H9 (cell line): ENCODE measurements around the gene TSKU. TPM values are rescaled to one million over a fixed set of nuclear protein-coding genes. Genes with fewer than 3 reads are reported as not detected.

Source experiments
- DNase-seq: peaks from one replicate; pipeline ENCODE4 v3.0.0-alpha.2; 2017
- H2AFZ ChIP-seq: one replicate; pipeline ENCODE4 v1.6.1; 2013; ENCODE audit warnings: mild to moderate bottlenecking, low read length, control low read depth, moderate library complexity
- H2AK5ac ChIP-seq: 2 replicates; pipeline ENCODE4 v1.6.1; 2013; ENCODE audit warnings: low read length, control low read depth, mixed read lengths; ENCODE audit not compliant: insufficient read length
- H2BK120ac ChIP-seq: one replicate; pipeline ENCODE4 v1.6.1; 2013; ENCODE audit warnings: low read depth, mild to moderate bottlenecking, low read length, control low read depth, inconsistent platforms; ENCODE audit not compliant: poor library complexity, severe bottlenecking
- H2BK12ac ChIP-seq: 2 replicates; pipeline ENCODE4 v1.6.1; 2013; ENCODE audit warnings: low read length, control low read depth, mixed read lengths, low read depth; ENCODE audit not compliant: insufficient read length
- H2BK15ac ChIP-seq: 2 replicates; pipeline ENCODE4 v1.6.1; 2013; ENCODE audit warnings: low read depth, low read length, control low read depth
- H2BK20ac ChIP-seq: one replicate; pipeline ENCODE4 v1.6.1; 2013; ENCODE audit warnings: low read depth, mild to moderate bottlenecking, low read length, control low read depth, inconsistent platforms; ENCODE audit not compliant: poor library complexity, severe bottlenecking
- H2BK5ac ChIP-seq: 2 replicates; pipeline ENCODE4 v1.6.1; 2013; ENCODE audit warnings: low read length, control low read depth, mixed read lengths; ENCODE audit not compliant: insufficient read length
- H3K14ac ChIP-seq: 2 replicates; pipeline ENCODE4 v1.6.1; 2013; ENCODE audit warnings: low read length, control low read depth; ENCODE audit not compliant: insufficient read depth
- H3K18ac ChIP-seq: 2 replicates; pipeline ENCODE4 v1.6.1; 2013; ENCODE audit warnings: low read depth, mild to moderate bottlenecking, mixed read lengths, low read length, control low read depth; ENCODE audit not compliant: insufficient read length
- H3K23ac ChIP-seq: 2 replicates; pipeline ENCODE4 v1.6.1; 2013; ENCODE audit warnings: low read length, control low read depth, mixed read lengths, low read depth; ENCODE audit not compliant: insufficient read length
- H3K23me2 ChIP-seq: 2 replicates; pipeline ENCODE4 v1.6.1; 2013; ENCODE audit warnings: low read depth, mild to moderate bottlenecking, mixed read lengths, low read length, control low read depth; ENCODE audit not compliant: insufficient read length, poor library complexity, severe bottlenecking
- H3K27ac ChIP-seq: 2 replicates; pipeline ENCODE4 v1.5.1; 2013; ENCODE audit warnings: low read length, control low read depth, mixed read lengths, low read depth; ENCODE audit not compliant: insufficient read length
- H3K27me3 ChIP-seq: 2 replicates; pipeline ENCODE4 v1.6.1; 2013; ENCODE audit warnings: low read length, control low read depth, inconsistent platforms; ENCODE audit not compliant: insufficient read depth
- H3K4ac ChIP-seq: 2 replicates; pipeline ENCODE4 v1.6.1; 2013; ENCODE audit warnings: low read depth, mild to moderate bottlenecking, control low read depth, inconsistent platforms, low read length, moderate library complexity
- H3K4me1 ChIP-seq: 2 replicates; pipeline ENCODE4 v1.6.1; 2013; ENCODE audit warnings: low read length, control low read depth, inconsistent platforms; ENCODE audit not compliant: insufficient read depth
- H3K4me2 ChIP-seq: 2 replicates; pipeline ENCODE4 v1.6.1; 2013; ENCODE audit warnings: low read length, control low read depth, mixed read lengths; ENCODE audit not compliant: insufficient read length, insufficient read depth
- H3K56ac ChIP-seq: 2 replicates; pipeline ENCODE4 v1.6.1; 2013; ENCODE audit warnings: low read depth, mild to moderate bottlenecking, mixed read lengths, low read length, control low read depth; ENCODE audit not compliant: insufficient read length
- H3K79me1 ChIP-seq: 2 replicates; pipeline ENCODE4 v1.6.1; 2013; ENCODE audit warnings: low read depth, mild to moderate bottlenecking, moderate library complexity, low read length, control low read depth, inconsistent platforms; ENCODE audit not compliant: insufficient read depth, poor library complexity, severe bottlenecking
- H3K79me2 ChIP-seq: 2 replicates; pipeline ENCODE4 v1.6.1; 2013; ENCODE audit warnings: low read length, control low read depth, inconsistent platforms; ENCODE audit not compliant: insufficient read depth
- H3K9ac ChIP-seq: 2 replicates; pipeline ENCODE4 v1.6.1; 2013; ENCODE audit warnings: low read length, control low read depth, mixed read lengths; ENCODE audit not compliant: insufficient read length; ENCODE audit errors: extremely low read depth
- H3K9me3 ChIP-seq: one replicate; pipeline ENCODE4 v1.6.1; 2013; ENCODE audit warnings: low read depth, low read length, inconsistent platforms; ENCODE audit not compliant: control insufficient read depth
- H3T11ph ChIP-seq: one replicate; pipeline ENCODE4 v1.6.1; 2013; ENCODE audit warnings: mild to moderate bottlenecking, low read length, control low read depth, inconsistent platforms
- H4K20me1 ChIP-seq: one replicate; pipeline ENCODE4 v1.6.1; 2013; ENCODE audit not compliant: control insufficient read depth, insufficient read length, insufficient read depth
- H4K5ac ChIP-seq: 2 replicates; pipeline ENCODE4 v1.6.1; 2013; ENCODE audit warnings: low read depth, mild to moderate bottlenecking, mixed read lengths, low read length, control low read depth; ENCODE audit not compliant: insufficient read length
- H4K8ac ChIP-seq: replicated peaks from 2 replicates; pipeline ENCODE4 v1.6.1; 2013; ENCODE audit warnings: low read length, control low read depth, mixed read lengths, low read depth; ENCODE audit not compliant: insufficient read length
- H4K91ac ChIP-seq: 2 replicates; pipeline ENCODE4 v1.6.1; 2013; ENCODE audit warnings: low read depth, mild to moderate bottlenecking, moderate library complexity, mixed read lengths, low read length, control low read depth; ENCODE audit not compliant: insufficient read length
- H3K27ac Mint-ChIP-seq, 3 experiments: 2 replicates in 2 of 3; 3 replicates in 1 of 3; pipeline ENCODE4 v1.8.0; 2020 to 2021; ENCODE audit warnings: mixed read lengths in 3 of 3, mild to moderate bottlenecking in 1 of 3, moderate library complexity in 1 of 3
- H3K27me3 Mint-ChIP-seq: 2 replicates; pipeline ENCODE4 v1.8.0; 2021; ENCODE audit warnings: low read depth, mild to moderate bottlenecking, moderate library complexity, mixed read lengths
- H3K36me3 Mint-ChIP-seq, 3 experiments: 2 replicates in 2 of 3; 3 replicates in 1 of 3; pipeline ENCODE4 v1.8.0; 2020 to 2021; ENCODE audit warnings: low read depth in 3 of 3, mixed read lengths in 3 of 3; ENCODE audit not compliant: insufficient read depth in 1 of 3
- H3K4me1 Mint-ChIP-seq, 2 experiments: 2 replicates each; pipeline ENCODE4 v1.8.0; 2020; ENCODE audit warnings: mixed read lengths in 2 of 2
- H3K4me3 Mint-ChIP-seq, 2 experiments: 2 replicates in 1 of 2; 3 replicates in 1 of 2; pipeline ENCODE4 v1.8.0; 2020 to 2021; ENCODE audit warnings: mild to moderate bottlenecking in 2 of 2, mixed read lengths in 2 of 2, moderate library complexity in 1 of 2
- H3K9me3 Mint-ChIP-seq, 2 experiments: 2 replicates in 1 of 2; 3 replicates in 1 of 2; pipeline ENCODE4 v1.8.0; 2020; ENCODE audit warnings: mild to moderate bottlenecking in 2 of 2, mixed read lengths in 2 of 2, moderate library complexity in 1 of 2
- WGBS: extraction: QIAGEN DNeasy Blood & Tissue Kit; methylation state at CpG from one replicate; pipeline ENCODE4 v1.1.7; 2013; ENCODE audit warnings: missing lambda C conversion rate, low lambda C conversion rate, mixed read lengths; ENCODE audit not compliant: insufficient read length; ENCODE audit errors: extremely low coverage; 5-methylcytosine and 5-hydroxymethylcytosine counted together
- total RNA-seq: library from RNA; stranded (reverse); gene quantifications from 2 replicates; pipeline ENCODE4 v1.2.1, GENCODE V29; 2021
- TF ChIP-seq, protein P1 (sequence below): fragments of 200-600 bp; sonication (generic); conservative IDR thresholded peaks from 3 replicates; pipeline ENCODE4 v1.8.0; 2021; ENCODE audit warnings: antibody characterized with exemption, mild to moderate bottlenecking

TSKU gene
- total RNA-seq, 1 experiment from 2014 or later: 25.4 TPM

DNA sequence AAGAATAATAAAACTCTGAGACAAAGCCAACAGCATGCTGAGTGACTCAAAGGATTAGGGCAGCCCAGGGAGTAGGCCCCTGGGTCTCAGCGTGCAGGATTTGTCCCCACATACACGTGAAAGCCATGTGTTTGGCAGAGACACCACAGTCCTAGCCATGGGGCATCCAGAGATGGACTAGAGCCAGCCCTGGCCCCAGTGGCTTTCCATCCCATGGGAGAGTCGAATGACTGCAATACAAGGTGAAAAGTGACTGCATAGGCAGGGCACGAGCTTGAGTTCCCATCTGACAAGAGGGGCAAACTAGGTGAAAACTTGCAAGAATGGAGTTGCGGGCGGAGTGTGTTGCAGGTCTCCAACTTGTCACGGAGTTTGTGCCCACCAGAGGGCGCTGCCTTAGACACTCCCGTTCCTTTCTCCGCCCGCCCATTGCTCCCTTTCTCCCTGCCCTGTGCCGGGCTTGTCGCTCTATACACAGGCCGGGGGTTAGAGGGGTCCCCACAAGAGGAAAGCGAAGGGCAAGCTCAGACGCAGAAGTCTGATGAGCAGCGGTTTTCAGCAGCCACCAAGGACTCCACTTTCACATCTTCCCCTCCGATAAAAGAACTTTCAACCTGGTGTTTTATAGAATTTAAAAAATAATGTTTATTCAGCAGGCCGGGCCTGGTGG lies 24.2 kb downstream of the TSKU start:
- Histone ChIP-seq H3K27ac (no peak overlapping the region), H2BK20ac (no peak overlapping the region), H3K27me3 (no peaks in the 10 kb centered on the region), H3K4ac (no peak overlapping the region), H4K5ac (no peak overlapping the region), H2BK5ac (no peak overlapping the region), H3K23ac (no peak overlapping the region), H3K79me1 (no peaks in the 10 kb centered on the region), H2AFZ (no peak overlapping the region), H4K20me1 (no peaks in the 10 kb centered on the region), H3K56ac (no peak overlapping the region), H3T11ph (no peak overlapping the region), H3K23me2 (no peaks in the 10 kb centered on the region), H3K9me3 (no peaks in the 10 kb centered on the region), H4K8ac (no peak overlapping the region), H2BK15ac (no peak overlapping the region), H3K4me1 (no peaks in the 10 kb centered on the region), H3K14ac (no peak overlapping the region), H3K9ac (no peak overlapping the region), H2BK120ac (no peak overlapping the region), H3K79me2 (no peaks in the 10 kb centered on the region), H3K4me2 (no peak overlapping the region), H3K18ac (no peak overlapping the region), H2BK12ac (no peak overlapping the region), H2AK5ac (no peak overlapping the region), H4K91ac (no peak overlapping the region)
- no CpG with 5 or more reads among the region's 19 CpGs for WGBS
- Mint-ChIP-seq H3K27me3 (peaks cover 3% of the 10 kb centered on the region), H3K27ac (no peak overlapping the region; a peak in 1 of 7 replicates), H3K4me3 (peak overlapping the region in 1 of 2 experiments; percentile 10; a peak in 1 of 5 replicates), H3K36me3 (peaks cover under 1 to 5% (median 1%) of the 10 kb centered on the region in 3 experiments; a peak in 3 of 7 replicates), H3K4me1 (peaks cover 23 to 39% of the 10 kb centered on the region in 2 experiments), H3K9me3 (peaks cover 1 to 12% of the 10 kb centered on the region in 2 experiments; a peak in 4 of 5 replicates)
- TF ChIP-seq, protein P1, sequence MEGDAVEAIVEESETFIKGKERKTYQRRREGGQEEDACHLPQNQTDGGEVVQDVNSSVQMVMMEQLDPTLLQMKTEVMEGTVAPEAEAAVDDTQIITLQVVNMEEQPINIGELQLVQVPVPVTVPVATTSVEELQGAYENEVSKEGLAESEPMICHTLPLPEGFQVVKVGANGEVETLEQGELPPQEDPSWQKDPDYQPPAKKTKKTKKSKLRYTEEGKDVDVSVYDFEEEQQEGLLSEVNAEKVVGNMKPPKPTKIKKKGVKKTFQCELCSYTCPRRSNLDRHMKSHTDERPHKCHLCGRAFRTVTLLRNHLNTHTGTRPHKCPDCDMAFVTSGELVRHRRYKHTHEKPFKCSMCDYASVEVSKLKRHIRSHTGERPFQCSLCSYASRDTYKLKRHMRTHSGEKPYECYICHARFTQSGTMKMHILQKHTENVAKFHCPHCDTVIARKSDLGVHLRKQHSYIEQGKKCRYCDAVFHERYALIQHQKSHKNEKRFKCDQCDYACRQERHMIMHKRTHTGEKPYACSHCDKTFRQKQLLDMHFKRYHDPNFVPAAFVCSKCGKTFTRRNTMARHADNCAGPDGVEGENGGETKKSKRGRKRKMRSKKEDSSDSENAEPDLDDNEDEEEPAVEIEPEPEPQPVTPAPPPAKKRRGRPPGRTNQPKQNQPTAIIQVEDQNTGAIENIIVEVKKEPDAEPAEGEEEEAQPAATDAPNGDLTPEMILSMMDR: peak; percentile 89
- DNase-seq: peak; percentile 91
